ENCODE data around the gene AVPR1A.

AVPR1A gene

GRCh38 chr12:63093711-63094110, 57.3 kb downstream of the AVPR1A start:
- DNase-seq, result no peak

GRCh38 chr12:63093084-63093483, 57.9 kb downstream of the AVPR1A start:
- no peak for DNase-seq
